ENCODE data around the gene SEBOX.

SEBOX gene
- total RNA-seq: 0 reads per million in 2 donors

GRCh38 chr17:28364665-28365363 lies at the start of gene SEBOX:
Gene SEBOX, minus strand, starts transcription at chr17:28365199. Its CDS starts 48 bp downstream, at chr17:28365151.
- DNase-seq: no peak

- no peak for DNase-seq
Observed at GRCh38 chr17:28413804-28414203, 48.8 kb upstream of the SEBOX start.

GRCh38 chr17:28412099-28412498 lies 47.1 kb upstream of the SEBOX start:
- DNase-seq: no peak

GRCh38 chr17:28407974-28408306 lies 42.9 kb upstream of the SEBOX start:
- no peak for DNase-seq

GRCh38 chr17:28407130-28407973 lies 42.4 kb upstream of the SEBOX start:
- no peak for DNase-seq

- DNase-seq: peak in 1 of 5 experiments; percentile 12
Observed at GRCh38 chr17:28406473-28406814, 41.4 kb upstream of the SEBOX start.

- DNase-seq: peak in 3 of 5 experiments; percentile 16 to 49 (median 35)
Observed at GRCh38 chr17:28405632-28406472, 40.9 kb upstream of the SEBOX start, which contains the start of gene SLC46A1. Gene SLC46A1, minus strand, starts transcription at chr17:28406212. Its CDS starts 98 bp downstream, at chr17:28406114.

GRCh38 chr17:28404812-28405570 lies 40.0 kb upstream of the SEBOX start:
- no peak for DNase-seq

GRCh38 chr17:28404461-28404811 lies 39.4 kb upstream of the SEBOX start:
- DNase-seq: no peak

- DNase-seq: no peak
Observed at GRCh38 chr17:28404007-28404406, 39.0 kb upstream of the SEBOX start.

GRCh38 chr17:28402844-28403243 lies 37.8 kb upstream of the SEBOX start:
- DNase-seq: no peak

- DNase-seq: no peak
Observed at GRCh38 chr17:28402224-28402630, 37.2 kb upstream of the SEBOX start.

- no peak for DNase-seq
Observed at GRCh38 chr17:28399808-28400207, 34.8 kb upstream of the SEBOX start.

- DNase-seq: no peak
Observed at GRCh38 chr17:28398280-28398981, 33.4 kb upstream of the SEBOX start.

- no peak for DNase-seq
Observed at GRCh38 chr17:28397687-28398279, 32.8 kb upstream of the SEBOX start.

GRCh38 chr17:28397275-28397674 lies 32.3 kb upstream of the SEBOX start:
- DNase-seq: no peak

- DNase-seq: no peak
Observed at GRCh38 chr17:28396635-28397239, 31.7 kb upstream of the SEBOX start.

GRCh38 chr17:28395968-28396367 lies 31.0 kb upstream of the SEBOX start:
- no peak for DNase-seq

- DNase-seq: no peak
Observed at GRCh38 chr17:28395426-28395825, 30.4 kb upstream of the SEBOX start.

GRCh38 chr17:28394337-28395116 lies 29.5 kb upstream of the SEBOX start:
- DNase-seq: no peak

Measured in T-helper 2 cell (primary cell).